HG02642 (cell line): ENCODE results near the gene NEFH.

Experiments
- ATAC-seq: cut with Tn5 transposase; IDR thresholded peaks from one replicate; pipeline ENCODE4 v1.9.1; 2021; ENCODE audit warnings: mild to moderate bottlenecking; ENCODE audit not compliant: unreplicated experiment, poor library complexity

Gene NEFH

GRCh38 chr22:29493636-29494035 lies 13.6 kb downstream of the NEFH start:
- no peak for ATAC-seq

- no peak for ATAC-seq
These were observed 19.8 kb downstream of the NEFH start for GRCh38 chr22:29499852-29500251.

GRCh38 chr22:29503811-29504372 lies 23.9 kb downstream of the NEFH start:
- ATAC-seq, result no peak

DNA sequence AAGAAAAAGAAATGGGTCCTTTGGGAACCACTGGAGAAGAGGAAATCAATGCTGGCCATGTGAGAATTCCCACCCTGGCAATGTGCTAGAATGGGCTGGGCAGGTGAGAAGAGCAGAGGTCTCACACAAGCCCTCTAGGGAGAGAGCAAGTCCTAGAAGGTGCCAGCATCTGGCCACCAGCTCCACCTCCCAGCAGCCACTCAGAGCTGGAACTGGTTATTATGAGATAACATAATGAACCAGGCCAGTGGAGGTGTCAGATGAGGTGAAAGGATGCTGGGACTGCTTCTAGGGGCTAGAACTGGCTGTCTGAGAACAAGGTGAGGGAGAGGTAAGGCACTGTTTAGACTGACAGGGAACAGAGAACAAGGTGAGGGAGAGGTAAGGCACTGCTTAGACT lies 29.3 kb downstream of the NEFH start:
- no peak for ATAC-seq

DNA sequence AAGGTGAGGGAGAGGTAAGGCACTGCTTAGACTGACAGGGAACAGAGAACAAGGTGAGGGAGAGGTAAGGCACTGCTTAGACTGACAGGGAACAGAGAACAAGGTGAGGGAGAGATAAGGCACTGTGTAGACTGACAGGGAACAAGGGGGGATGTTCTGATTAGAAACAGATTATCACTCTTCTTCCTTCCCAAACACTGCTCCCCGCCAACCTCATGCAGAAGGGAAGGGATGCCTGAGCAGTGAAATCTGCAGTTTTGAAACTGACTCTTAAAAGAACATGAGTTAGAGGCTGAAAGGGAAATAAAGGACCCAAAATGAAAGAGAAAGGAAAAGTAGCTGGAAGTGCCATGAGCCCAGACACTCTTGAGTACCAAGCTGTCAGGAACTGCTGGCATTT lies 29.8 kb downstream of the NEFH start:
- no peak for ATAC-seq

GRCh38 chr22:29510542-29510941 lies 30.5 kb downstream of the NEFH start:
- no peak for ATAC-seq

- no peak for ATAC-seq
These were observed 31.3 kb downstream of the NEFH start for GRCh38 chr22:29511126-29511862.

- no peak for ATAC-seq
These were observed 32.0 kb downstream of the NEFH start for GRCh38 chr22:29512031-29512430.

DNA sequence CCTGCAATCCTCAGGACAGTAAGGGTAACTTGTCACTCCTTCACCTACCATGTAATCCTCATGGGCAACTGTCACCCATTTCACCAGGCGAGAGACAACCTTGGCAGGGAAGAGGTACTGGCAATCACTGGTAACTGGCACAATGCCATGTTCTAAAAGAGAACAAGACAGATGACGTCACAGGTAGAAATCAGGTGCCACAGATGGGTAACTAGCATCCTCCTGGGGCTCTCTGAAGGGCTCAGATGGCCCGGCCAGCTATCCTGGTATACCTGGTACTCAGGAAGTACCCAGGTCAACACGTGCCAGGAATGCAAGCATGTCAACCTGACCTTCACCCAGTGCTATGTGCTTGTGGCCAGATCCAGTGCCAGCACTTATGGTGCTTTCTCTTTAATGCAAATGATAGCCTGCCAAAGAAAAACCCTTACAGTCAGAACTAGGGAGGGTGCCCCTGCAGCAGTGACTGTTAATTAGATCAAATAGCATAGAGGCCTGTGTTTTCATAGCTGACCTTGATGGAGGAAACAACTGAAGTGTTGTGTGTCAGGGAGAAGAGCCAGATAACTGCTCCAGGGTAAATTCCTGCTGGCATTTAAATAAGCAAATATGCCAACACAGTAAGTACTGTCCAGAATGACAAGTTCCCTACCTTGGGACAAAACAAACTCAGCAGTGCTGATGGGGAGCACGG lies 37.3 kb downstream of the NEFH start:
- no peak for ATAC-seq

GRCh38 chr22:29518427-29518826 lies 38.4 kb downstream of the NEFH start:
- ATAC-seq, result no peak

- no peak for ATAC-seq
These were observed 40.0 kb downstream of the NEFH start for GRCh38 chr22:29519996-29520395.

- ATAC-seq, result no peak
These were observed 40.8 kb downstream of the NEFH start for GRCh38 chr22:29520851-29521250.

DNA sequence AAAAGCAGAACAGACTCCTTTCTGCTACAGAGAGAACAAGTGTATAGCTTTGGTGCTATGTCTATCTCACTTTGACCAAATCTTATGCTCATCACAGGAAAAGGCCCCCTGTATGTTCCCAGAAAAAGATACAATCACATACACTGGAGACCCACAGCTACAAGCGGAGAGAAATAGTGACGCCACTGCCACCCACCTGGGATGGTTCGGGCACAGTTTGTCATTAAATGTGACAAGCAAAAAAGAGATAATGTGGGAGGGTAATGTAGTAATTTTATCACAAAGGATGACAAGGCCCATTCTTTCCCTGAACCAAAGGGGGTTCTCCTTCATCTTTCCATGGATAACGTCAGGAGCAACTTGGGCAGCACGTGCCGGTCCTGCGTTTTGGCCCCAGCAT lies 41.5 kb downstream of the NEFH start:
- no peak for ATAC-seq

- ATAC-seq, result no peak
These were observed 43.7 kb downstream of the NEFH start for GRCh38 chr22:29523761-29524160.

DNA sequence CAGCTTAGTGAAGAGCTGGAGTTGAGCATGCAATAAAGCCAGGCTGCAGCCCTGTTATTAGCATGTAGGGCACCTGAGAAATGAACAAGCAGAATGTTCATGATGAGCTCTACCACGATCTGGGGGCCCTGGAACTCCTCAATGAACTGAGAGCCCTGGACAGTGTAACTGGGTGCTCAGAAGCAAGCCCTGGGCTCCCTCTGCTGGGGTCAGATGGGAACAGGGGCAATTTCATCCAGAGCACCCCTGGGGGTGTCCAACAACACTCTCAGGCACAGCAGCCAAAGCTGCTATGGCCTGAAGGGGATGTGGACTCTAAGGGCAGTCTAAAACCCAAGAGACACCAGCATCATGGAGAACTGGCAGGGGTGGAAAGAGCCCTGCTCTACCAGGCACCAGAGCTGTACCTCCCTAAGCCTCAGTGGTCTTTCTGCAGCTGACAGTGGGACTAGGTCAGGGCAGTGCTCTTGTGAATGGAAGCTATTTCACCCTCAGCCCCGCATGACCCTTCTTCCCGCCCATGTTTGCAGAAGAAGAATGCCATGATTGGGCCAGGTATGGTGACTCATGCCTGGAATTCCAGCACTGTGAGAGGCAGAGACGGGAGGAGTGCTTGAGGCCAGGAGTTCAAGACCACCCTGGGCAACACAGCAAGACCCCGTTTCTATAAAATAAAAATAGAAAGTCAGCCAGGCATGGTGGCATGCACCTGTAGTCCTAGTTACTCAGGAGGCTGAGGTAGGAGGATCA lies 44.6 kb downstream of the NEFH start:
- ATAC-seq, result no peak

- ATAC-seq, result no peak
These were observed 48.1 kb downstream of the NEFH start for GRCh38 chr22:29528144-29528543.

- no peak for ATAC-seq
These were observed 50.7 kb downstream of the NEFH start for GRCh38 chr22:29530716-29531115.

GRCh38 chr22:29531419-29531818 lies 51.4 kb downstream of the NEFH start:
- no peak for ATAC-seq

- no peak for ATAC-seq
These were observed 56.4 kb downstream of the NEFH start for GRCh38 chr22:29536411-29536810.

- no peak for ATAC-seq
These were observed 59.1 kb downstream of the NEFH start for GRCh38 chr22:29539105-29539504.
